Stimulated activated CD8-positive, alpha-beta memory T cell treated with anti-CD3 and anti-CD28 coated beads, Interleukin-12 subunit alpha, Interleukin-12 subunit beta, amount 100 ng/mL, for 1 hour (primary cell): ENCODE results near the gene FXR1.
"Not testable (repeated sequence)": the region's sequence is repeated elsewhere in the genome, so short reads cannot be mapped to it uniquely, and the experiment has no call there.

Source experiments
- DNase-seq: peaks from one replicate; pipeline ENCODE4 v3.0.0-alpha.2; 2020; ENCODE audit warnings: low read depth

The FXR1 gene

DNA sequence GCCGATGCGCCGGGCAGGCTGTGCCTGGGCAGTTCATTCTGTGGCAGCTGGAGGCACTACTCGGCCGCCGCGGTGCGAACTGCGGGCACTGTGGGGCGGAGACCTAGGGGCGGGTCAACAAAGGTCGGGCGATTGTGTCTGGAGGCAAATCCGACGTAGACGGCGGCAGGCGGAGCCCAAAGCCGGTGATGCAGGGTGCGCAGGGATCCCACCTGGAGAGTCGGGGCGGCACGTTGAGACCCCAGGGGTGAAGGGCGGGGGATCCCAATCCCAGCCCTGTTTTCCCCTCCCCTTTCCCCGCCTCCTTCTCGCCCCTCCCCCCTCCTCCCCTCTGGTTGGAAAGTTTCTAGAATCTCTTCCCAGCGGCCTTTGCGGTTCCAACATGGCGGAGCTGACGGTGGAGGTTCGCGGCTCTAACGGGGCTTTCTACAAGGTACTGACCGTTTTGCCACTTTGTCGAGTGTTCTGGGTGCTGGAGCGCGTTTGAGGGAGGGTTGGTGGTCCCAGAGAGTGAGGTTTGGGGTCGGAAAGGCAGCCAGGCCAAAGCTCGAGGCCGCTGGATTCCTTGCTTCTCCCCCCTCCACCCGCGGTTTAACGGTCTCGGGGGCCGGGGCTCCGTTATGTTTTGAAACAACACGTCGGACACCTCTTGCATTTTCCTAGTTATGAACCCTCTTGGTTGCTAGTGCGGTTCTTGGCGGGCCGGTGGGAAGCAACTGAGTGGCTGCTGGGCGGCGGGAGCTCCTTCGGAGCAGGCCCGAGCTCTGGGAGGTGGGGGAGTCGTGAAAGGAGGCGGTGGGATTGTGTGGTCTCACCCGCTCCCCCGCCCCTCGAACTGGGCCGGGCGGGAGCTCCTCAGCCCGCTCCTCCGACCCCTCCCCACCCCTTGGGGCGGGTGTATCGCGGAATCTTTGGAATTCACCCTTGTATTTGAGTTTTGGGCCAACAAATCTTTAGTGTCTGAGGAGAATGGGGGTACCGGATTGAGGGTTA lies at the start of gene FXR1:
Gene FXR1, plus strand, starts transcription at position 367 of the 993 bp plus-strand sequence. Its CDS starts 16 bp downstream, at position 383.
- DNase-seq = peak; percentile 78

GRCh38 chr3:180870008-180870699 lies 42.3 kb upstream of the FXR1 start:
- DNase-seq = no peak

GRCh38 chr3:180871901-180872300 lies 40.6 kb upstream of the FXR1 start:
- no peak for DNase-seq

- not testable (repeated sequence) for DNase-seq
Observed at GRCh38 chr3:180872430-180872829, 40.0 kb upstream of the FXR1 start.

GRCh38 chr3:180875124-180875698 lies 37.3 kb upstream of the FXR1 start:
- no peak for DNase-seq

DNA sequence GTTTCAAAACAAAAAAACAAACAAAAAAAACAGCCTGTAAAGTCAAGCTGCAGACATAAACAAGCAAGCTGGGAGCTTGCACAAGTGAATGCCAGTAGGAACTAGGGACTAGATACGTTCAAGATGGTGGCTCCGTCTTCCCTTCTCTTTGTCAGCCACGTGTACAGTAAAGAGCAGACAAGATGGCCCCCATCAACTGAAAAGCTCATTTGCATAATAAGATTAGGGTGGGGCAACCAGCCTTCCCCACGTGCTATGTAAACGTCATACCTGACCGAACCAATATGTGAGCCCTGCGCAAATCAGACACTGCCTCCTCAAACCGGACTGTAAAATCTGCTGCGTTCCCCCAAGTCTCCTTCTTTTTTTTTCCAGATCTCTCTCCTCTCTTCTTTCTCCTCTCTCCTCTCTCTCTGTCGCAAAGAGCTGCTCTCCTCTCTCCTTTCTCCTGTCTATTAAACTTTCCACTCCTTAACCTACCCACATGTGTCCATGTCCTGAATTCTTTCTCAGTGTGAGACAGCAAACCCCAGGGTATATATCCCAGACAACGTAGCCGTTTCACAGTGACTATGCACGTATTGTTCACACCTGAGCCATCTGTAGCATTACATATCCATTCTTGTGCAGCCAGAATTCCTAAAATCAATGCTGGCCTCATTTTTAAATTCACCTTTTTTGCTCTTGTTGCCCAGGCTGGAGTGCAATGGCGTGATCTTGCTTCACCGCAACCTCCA lies 31.2 kb upstream of the FXR1 start:
- no peak for DNase-seq

DNA sequence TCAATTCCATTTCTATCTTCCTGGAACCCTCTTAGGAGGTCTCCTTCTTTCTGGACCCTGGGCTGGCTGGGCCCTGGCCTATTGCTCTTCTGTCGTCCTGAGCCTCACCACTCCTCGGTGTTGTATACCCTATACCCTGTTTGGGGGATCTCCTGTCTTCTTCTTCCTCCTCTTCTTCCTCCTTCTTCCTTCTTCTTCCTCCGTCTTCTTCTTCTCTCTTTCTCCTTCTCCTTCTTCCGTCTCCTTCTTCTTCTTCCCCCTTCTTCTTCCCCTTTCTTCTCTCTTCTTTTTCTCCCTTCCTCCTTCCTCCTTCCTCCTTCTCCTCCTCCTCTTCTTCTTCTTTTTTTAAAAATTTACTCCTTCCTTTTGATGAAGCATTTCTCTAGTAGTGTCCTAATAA lies 30.4 kb upstream of the FXR1 start:
- no peak for DNase-seq

DNA sequence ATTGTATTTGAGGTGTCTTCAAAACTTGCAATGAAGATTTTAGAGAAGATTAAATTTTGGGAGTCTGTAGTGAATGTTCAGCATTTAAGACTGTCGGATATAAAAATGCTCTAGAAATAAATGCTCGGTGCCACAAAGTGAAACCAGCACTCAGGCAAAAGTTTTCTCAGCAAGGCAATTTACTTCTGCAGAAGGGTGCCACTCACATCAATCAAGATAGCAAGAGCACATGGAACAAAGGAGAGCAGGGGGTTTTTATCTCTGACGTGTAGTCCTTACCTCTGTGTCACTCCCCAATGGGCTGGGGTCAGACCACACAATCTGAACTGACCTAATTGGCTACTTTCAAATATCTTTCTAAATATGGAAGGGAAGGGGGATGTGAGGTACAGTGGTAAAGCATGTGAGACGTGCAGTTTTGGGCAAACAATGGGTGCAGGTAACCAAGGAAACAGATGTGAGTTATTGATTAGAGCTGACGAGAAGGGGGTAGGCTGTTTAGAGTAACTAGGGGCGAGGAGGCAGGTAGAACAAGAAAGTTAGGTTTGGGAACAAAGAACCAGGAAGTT lies 23.4 kb upstream of the FXR1 start:
- no peak for DNase-seq

DNA sequence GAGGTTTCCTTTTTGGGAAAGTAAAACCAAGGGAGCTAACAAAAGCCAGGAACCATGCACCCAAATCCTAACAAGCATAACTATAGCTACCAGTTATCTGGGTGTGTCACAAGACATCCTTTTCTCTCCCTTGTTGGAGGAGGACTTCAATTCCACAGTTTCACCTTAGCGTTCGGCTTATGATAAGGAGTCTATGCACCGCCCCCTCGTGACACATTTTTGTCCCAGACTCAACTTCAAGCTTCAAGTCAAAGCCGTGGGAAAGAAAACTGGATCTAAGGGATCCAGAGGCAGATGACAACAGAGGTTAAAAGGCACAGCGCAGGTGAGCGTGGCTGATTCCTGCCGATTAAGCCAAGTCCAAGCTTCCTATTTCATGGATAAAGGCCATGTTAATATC lies 13.9 kb upstream of the FXR1 start:
- no peak for DNase-seq

DNA sequence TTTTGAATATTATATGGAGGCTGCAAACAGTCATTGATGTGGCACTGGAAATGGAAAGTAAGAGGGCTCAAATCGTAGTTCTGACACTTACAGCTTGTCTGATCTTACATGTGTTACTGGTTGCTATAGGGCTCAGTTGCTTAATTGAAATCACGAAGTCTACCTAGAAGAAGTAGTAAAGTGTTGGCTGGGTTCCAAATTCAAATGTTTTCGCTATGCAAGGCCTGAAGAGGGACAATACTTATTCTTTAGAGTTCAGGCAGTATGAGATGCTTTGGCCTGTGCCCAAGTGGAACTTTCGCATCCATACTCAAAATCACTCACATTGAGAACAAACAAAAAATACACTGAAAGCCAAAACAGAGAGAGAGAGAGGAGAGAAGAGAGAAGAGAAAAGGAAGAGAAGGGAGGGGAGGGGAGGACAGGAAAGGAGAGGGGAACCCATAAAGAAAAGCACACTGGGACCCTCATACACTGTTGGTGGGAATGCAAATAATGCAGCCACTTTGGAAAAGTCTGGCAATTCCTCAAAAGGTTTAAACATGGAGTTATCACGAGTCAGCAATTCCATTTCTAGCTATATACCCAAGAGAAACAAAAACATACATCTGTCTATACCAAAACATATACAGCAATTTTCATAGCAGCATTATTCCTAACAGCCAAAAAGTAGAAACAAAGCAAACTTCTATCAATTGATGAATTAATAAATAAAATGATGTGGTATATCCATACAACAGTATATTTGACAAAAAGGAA lies 2.9 kb upstream of the FXR1 start:
- DNase-seq = no peak

DNA sequence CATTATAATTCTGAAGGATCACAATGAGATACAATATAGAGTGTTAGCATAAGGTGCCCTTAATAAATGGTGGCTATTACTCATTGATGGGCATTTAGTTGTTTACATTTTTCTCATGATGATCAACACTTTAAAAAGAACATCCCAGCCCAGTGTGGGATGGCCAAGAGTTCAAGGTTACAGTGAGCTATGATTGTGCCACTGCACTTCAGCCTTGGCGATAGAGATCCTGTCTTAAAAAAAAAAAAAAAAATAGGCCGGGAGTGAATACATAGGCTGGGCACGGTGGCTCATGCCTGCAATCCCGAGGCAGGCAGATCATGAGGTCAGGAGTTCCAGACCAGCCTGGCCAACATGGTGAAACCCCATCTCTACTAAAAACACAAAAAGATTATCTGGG lies 1.6 kb upstream of the FXR1 start:
- DNase-seq = no peak

GRCh38 chr3:180911876-180912303 lies 580 bp upstream of the FXR1 start:
- no peak for DNase-seq

GRCh38 chr3:180913581-180914404 lies 1.3 kb downstream of the FXR1 start:
- no peak for DNase-seq

GRCh38 chr3:180918542-180918941 lies 6.1 kb downstream of the FXR1 start:
- DNase-seq = no peak

DNA sequence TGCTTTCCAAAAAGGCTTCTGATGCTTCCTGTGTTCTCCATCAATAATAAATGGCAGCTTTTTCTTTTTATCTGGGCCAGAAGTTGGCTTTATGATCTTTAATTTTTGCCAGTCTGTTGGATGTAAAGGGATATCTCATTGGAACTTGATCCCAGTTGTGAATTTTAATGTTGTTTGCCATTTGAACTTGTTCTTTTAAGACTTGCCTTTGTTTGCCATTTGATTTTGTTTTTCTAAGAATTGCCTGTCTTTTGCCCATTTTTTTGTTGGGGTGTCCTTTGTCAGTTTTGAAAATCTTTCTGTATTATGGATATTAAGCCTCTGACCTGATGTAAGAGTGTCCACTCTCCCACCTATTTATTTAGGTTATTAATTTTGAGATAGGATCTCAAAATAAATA lies 9.8 kb downstream of the FXR1 start:
- DNase-seq = no peak

DNA sequence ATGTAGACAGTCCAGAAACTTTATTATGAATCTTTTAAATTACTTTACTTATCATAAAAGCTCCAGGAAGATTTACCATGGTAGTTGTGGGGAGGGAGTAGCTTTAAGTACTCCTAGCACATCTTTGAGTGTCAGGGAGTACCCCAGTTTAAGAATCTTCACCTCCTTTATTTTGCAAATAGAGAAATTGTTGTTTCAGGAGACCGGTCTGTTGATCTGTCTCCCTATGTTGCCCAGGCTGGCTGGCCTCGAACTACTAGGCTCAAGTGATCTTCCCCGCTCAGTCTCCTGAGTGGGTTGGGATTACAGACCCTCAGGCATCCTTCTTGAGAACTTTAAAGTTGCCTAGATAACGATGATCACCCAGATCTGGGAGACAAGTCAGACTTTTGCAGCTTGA lies 11.1 kb downstream of the FXR1 start:
- no peak for DNase-seq

- DNase-seq = no peak
Observed at GRCh38 chr3:180926526-180926925, 14.1 kb downstream of the FXR1 start.

- no peak for DNase-seq
Observed at GRCh38 chr3:180929376-180929775, 16.9 kb downstream of the FXR1 start.

GRCh38 chr3:180930526-180930925 lies 18.1 kb downstream of the FXR1 start:
- DNase-seq = no peak

DNA sequence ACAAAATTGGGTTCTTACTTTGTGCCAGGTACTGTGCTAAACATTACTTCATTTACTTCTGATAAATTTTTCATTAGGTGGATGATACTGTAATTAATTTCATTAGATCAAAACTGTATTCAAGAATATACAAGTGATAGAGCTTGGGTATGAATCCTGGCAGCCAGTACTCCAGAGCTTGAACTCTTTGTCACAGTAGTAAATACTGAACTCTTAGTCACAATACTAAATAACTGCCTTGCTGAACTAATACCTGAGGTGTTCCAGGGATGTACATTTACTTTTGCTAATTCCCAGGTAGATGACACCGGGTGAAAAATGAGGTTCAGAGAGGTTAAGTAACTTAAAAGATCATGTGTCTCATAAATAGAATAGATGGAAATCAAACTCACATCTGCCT lies 20.3 kb downstream of the FXR1 start:
- no peak for DNase-seq
